HEK293 (cell line): ENCODE data around the gene MUC2.

Source experiments
- CTCF ChIA-PET: fragments of 350-600 bp; formaldehyde crosslinking; extraction: SDS; loops from one replicate; lab custom pipeline; 2021; ENCODE audit warnings: antibody characterized with exemption; lab: Yijun Ruan, JAX
- POLR2A ChIA-PET: fragments of 300-600 bp; formaldehyde crosslinking; extraction: SDS; loops from one replicate; lab custom pipeline; 2020; ENCODE audit warnings: antibody characterized with exemption, inconsistent platforms; lab: Yijun Ruan, JAX
- H3K27ac ChIP-seq: fragments of 200-500 bp; sonication (Bioruptor generic); 2 replicates; pipeline ENCODE4 v1.5.1; 2014; ENCODE audit warnings: low read depth, low read length, control low read depth, inconsistent platforms; ENCODE audit errors: extremely low read depth
- H3K36me3 ChIP-seq, 2 experiments: fragments of 200-500 bp in 1 of 2; sonication (Bioruptor generic) in 1 of 2; 1 replicate in 1 of 2; 2 replicates in 1 of 2; pipeline ENCODE4 v1.5.1; 2014 to 2017; ENCODE audit warnings: inconsistent platforms in 2 of 2, low read length in 2 of 2; ENCODE audit not compliant: control insufficient read depth in 2 of 2, insufficient read depth in 1 of 2
- H3K4me1 ChIP-seq: fragments of 200-500 bp; sonication (Bioruptor generic); 2 replicates; pipeline ENCODE4 v1.5.1; 2014; ENCODE audit warnings: mild to moderate bottlenecking, low read length, inconsistent platforms; ENCODE audit not compliant: control insufficient read depth, insufficient read depth
- H3K4me3 ChIP-seq: 2 replicates; pipeline ENCODE4 v1.5.1; 2011; ENCODE audit warnings: low read depth, mild to moderate bottlenecking, control low read depth, low read length, moderate library complexity
- H3K9me3 ChIP-seq: fragments of 200-500 bp; sonication (Bioruptor generic); 2 replicates; pipeline ENCODE4 v1.5.1; 2014; ENCODE audit warnings: low read depth, low read length, inconsistent platforms; ENCODE audit not compliant: control insufficient read depth, insufficient read depth
- KLF17 ChIP-seq: fragments of 450-650 bp; formaldehyde crosslinking; IDR thresholded peaks from 2 replicates; pipeline ENCODE4 v1.5.1; 2016; ENCODE audit warnings: missing biosample characterization, missing genetic modification characterization
- KLF7 ChIP-seq: fragments of 450-650 bp; formaldehyde crosslinking; IDR thresholded peaks from 2 replicates; pipeline ENCODE4 v1.5.1; 2016; ENCODE audit warnings: missing biosample characterization, missing genetic modification characterization, borderline replicate concordance
- MYNN ChIP-seq: fragments of 450-650 bp; formaldehyde crosslinking; IDR thresholded peaks from 2 replicates; pipeline ENCODE4 v1.5.1; 2016; ENCODE audit warnings: missing biosample characterization, missing genetic modification characterization, borderline replicate concordance
- RBAK ChIP-seq: fragments of 450-650 bp; formaldehyde crosslinking; IDR thresholded peaks from 2 replicates; pipeline ENCODE4 v1.5.1; 2016; ENCODE audit warnings: missing biosample characterization, missing genetic modification characterization
- SCRT1 ChIP-seq: fragments of 450-650 bp; formaldehyde crosslinking; IDR thresholded peaks from 2 replicates; pipeline ENCODE4 v1.5.1; 2016; ENCODE audit warnings: missing biosample characterization, missing genetic modification characterization, borderline replicate concordance
- SP3 ChIP-seq: fragments of 450-650 bp; formaldehyde crosslinking; IDR thresholded peaks from 2 replicates; pipeline ENCODE4 v1.5.1; 2016; ENCODE audit warnings: missing biosample characterization, missing genetic modification characterization
- TSHZ1 ChIP-seq: fragments of 450-650 bp; formaldehyde crosslinking; IDR thresholded peaks from 2 replicates; pipeline ENCODE4 v1.5.1; 2016; ENCODE audit warnings: missing biosample characterization, missing genetic modification characterization, borderline replicate concordance
- ZBTB1 ChIP-seq: fragments of 450-650 bp; formaldehyde crosslinking; IDR thresholded peaks from 2 replicates; pipeline ENCODE4 v1.5.1; 2016; ENCODE audit warnings: missing biosample characterization, missing genetic modification characterization
- ZBTB17 ChIP-seq: fragments of 450-650 bp; formaldehyde crosslinking; IDR thresholded peaks from 2 replicates; pipeline ENCODE4 v1.5.1; 2016; ENCODE audit warnings: missing biosample characterization, missing genetic modification characterization
- ZBTB20 ChIP-seq: fragments of 450-650 bp; formaldehyde crosslinking; IDR thresholded peaks from 2 replicates; pipeline ENCODE4 v1.5.1; 2016; ENCODE audit warnings: missing biosample characterization, missing genetic modification characterization
- ZNF335 ChIP-seq: fragments of 450-650 bp; formaldehyde crosslinking; conservative IDR thresholded peaks from 2 replicates; pipeline ENCODE4 v1.5.1; 2016; ENCODE audit warnings: missing biosample characterization, missing genetic modification characterization
- ZNF354C ChIP-seq: fragments of 450-650 bp; formaldehyde crosslinking; IDR thresholded peaks from 2 replicates; pipeline ENCODE4 v1.5.1; 2016; ENCODE audit warnings: missing biosample characterization, missing genetic modification characterization, low read depth, borderline replicate concordance
- ZNF530 ChIP-seq: fragments of 450-650 bp; formaldehyde crosslinking; IDR thresholded peaks from 2 replicates; pipeline ENCODE4 v1.5.1; 2016; ENCODE audit warnings: low read depth, missing biosample characterization, missing genetic modification characterization
- ZNF549 ChIP-seq: fragments of 450-650 bp; IDR thresholded peaks from 2 replicates; pipeline ENCODE4 v1.5.1; 2018; ENCODE audit warnings: missing biosample characterization, missing genetic modification characterization, mild to moderate bottlenecking, inconsistent platforms, moderate library complexity
- ZNF600 ChIP-seq: fragments of 450-650 bp; formaldehyde crosslinking; IDR thresholded peaks from 2 replicates; pipeline ENCODE4 v1.5.1; 2016; ENCODE audit warnings: missing biosample characterization, missing genetic modification characterization
- ZNF701 ChIP-seq: fragments of 450-650 bp; formaldehyde crosslinking; IDR thresholded peaks from 2 replicates; pipeline ENCODE4 v1.5.1; 2016; ENCODE audit warnings: missing biosample characterization, missing genetic modification characterization
- TF ChIP-seq, protein P1 (sequence below): fragments of 450-650 bp; formaldehyde crosslinking; conservative IDR thresholded peaks from 2 replicates; pipeline ENCODE4 v1.5.1; 2016; ENCODE audit warnings: low read depth, missing biosample characterization, missing genetic modification characterization

The MUC2 gene

GRCh38 chr11:1107316-1108245 is 32.9 kb downstream of the MUC2 start:
- ChIA-PET CTCF (no interaction called here), POLR2A (no interaction called here)
- TF ChIP-seq ZNF530 (tag by site-specific recombination), result no peak
- no peak for TF ChIP-seq KLF7 (tag by site-specific recombination)
- Histone ChIP-seq H3K27ac (no peak overlapping the region), H3K4me3 (no peak overlapping the region), H3K9me3 (no peaks in the 10 kb centered on the region), H3K36me3 (no peaks in the 10 kb centered on the region), H3K4me1 (no peaks in the 10 kb centered on the region)

- CTCF ChIA-PET, result no interaction called here
- Histone ChIP-seq H3K27ac (no peak overlapping the region), H3K9me3 (no peaks in the 10 kb centered on the region), H3K4me3 (no peak overlapping the region), H3K36me3 (no peaks in the 10 kb centered on the region), H3K4me1 (no peaks in the 10 kb centered on the region)
- TF ChIP-seq ZNF335 (tag by site-specific recombination) (no peak), ZNF549 (no peak), ZBTB20 (tag by site-specific recombination) (no peak), TSHZ1 (tag by site-specific recombination) (no peak), MYNN (tag by site-specific recombination) (no peak)
- TF ChIP-seq, protein P1, sequence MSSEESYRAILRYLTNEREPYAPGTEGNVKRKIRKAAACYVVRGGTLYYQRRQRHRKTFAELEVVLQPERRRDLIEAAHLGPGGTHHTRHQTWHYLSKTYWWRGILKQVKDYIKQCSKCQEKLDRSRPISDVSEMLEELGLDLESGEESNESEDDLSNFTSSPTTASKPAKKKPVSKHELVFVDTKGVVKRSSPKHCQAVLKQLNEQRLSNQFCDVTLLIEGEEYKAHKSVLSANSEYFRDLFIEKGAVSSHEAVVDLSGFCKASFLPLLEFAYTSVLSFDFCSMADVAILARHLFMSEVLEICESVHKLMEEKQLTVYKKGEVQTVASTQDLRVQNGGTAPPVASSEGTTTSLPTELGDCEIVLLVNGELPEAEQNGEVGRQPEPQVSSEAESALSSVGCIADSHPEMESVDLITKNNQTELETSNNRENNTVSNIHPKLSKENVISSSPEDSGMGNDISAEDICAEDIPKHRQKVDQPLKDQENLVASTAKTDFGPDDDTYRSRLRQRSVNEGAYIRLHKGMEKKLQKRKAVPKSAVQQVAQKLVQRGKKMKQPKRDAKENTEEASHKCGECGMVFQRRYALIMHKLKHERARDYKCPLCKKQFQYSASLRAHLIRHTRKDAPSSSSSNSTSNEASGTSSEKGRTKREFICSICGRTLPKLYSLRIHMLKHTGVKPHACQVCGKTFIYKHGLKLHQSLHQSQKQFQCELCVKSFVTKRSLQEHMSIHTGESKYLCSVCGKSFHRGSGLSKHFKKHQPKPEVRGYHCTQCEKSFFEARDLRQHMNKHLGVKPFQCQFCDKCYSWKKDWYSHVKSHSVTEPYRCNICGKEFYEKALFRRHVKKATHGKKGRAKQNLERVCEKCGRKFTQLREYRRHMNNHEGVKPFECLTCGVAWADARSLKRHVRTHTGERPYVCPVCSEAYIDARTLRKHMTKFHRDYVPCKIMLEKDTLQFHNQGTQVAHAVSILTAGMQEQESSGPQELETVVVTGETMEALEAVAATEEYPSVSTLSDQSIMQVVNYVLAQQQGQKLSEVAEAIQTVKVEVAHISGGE, result no peak
- POLR2A ChIA-PET, result no interaction called here
Measured at GRCh38 chr11:1108246-1108900, 33.7 kb downstream of the MUC2 start.

DNA sequence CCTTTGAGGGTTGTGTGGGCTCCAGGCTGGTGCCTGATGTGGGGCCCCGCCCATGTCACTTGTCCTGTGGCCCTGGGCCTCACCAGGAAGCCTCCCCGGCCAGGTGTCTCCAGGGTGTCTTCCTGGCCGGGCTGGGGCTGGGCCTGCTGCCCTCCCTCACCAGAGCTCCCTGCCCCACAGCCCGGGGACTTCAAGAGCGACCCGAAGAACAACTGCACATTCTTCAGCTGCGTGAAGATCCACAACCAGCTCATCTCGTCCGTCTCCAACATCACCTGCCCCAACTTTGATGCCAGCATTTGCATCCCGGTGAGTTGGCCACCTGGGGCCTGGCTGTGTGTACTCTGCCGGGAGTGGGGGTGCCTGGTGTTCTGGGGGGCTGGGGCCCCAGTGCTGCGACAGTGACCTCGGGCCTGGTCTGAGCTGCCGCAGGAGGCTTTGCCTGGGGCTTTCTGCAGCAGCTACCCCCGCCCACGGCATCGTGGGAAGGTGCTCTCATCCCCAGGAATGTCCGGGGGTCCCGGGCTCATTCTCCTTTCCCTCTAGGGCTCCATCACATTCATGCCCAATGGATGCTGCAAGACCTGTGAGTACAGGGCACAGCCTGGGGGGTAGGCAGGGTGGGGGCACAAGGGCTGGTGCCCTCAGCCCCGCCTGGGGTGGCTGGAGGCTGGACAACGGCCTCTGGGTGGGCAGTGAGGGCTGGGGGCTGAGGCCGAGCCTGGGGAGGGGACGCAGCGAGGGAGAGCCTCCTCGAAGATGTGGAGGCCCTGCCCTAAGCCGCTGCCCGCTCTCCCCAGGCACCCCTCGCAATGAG is 34.6 kb downstream of the MUC2 start:
- H3K4me3 ChIP-seq, result no peak overlapping the region
- no peaks in the 10 kb centered on the region for H3K9me3 ChIP-seq
- no peaks in the 10 kb centered on the region for H3K4me1 ChIP-seq
- H3K27ac ChIP-seq, result no peak overlapping the region
- CTCF ChIA-PET, result no interaction called here
- POLR2A ChIA-PET, result no interaction called here
- no peak for TF ChIP-seq SCRT1 (tag by site-specific recombination)
- no peak for TF ChIP-seq ZNF701 (tag by site-specific recombination)
- TF ChIP-seq RBAK (tag by site-specific recombination), result no peak
- TF ChIP-seq SP3 (tag by site-specific recombination), result no peak
- TF ChIP-seq ZBTB1 (tag by site-specific recombination), result no peak
- TF ChIP-seq ZNF354C (tag by site-specific recombination), result no peak
- TF ChIP-seq ZNF600, result no peak
- no peak for TF ChIP-seq KLF17 (tag by site-specific recombination)
- TF ChIP-seq ZBTB17 (tag by site-specific recombination), result no peak
- no peaks in the 10 kb centered on the region for H3K36me3 ChIP-seq
